ENCODE data around the gene FAM20A. TPM values are rescaled to one million over a fixed set of nuclear protein-coding genes. Genes with fewer than 3 reads are reported as not detected.

FAM20A gene
- total and polyA plus RNA-seq, 2 experiments from 2014 or later: 15.6 to 15.9 TPM

DNA sequence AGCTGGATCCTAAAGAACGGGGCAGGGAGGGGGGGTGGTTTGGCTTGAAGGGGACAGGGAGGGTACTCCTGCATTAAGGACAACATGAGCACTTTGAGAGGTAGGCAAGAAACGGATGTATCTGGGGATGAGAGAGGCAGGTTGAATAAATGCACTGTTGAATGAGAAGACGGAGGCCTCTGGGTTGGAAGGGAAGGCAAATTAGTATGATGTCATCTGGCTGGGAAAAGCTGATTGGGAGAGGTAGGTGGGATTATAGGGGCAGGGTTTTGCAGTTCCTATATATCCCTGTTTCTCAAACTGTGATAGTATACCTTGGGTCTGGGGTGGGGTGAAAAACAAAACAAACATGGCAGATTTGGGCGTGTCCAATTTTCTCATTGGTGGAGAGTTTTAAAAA, 44.6 kb downstream of the FAM20A start:
- Histone ChIP-seq H3K27me3 (no peaks in the 10 kb centered on the region), H3K36me3 (peaks cover 3% of the 10 kb centered on the region), H3K4me3 (no peak overlapping the region), H3K27ac (no peak overlapping the region), H3K9me3 (ENCODE audit: low read depth) (no peaks in the 10 kb centered on the region), H3K4me1 (ENCODE audit: low read depth) (no peaks in the 10 kb centered on the region)
- TF ChIP-seq, protein P1, sequence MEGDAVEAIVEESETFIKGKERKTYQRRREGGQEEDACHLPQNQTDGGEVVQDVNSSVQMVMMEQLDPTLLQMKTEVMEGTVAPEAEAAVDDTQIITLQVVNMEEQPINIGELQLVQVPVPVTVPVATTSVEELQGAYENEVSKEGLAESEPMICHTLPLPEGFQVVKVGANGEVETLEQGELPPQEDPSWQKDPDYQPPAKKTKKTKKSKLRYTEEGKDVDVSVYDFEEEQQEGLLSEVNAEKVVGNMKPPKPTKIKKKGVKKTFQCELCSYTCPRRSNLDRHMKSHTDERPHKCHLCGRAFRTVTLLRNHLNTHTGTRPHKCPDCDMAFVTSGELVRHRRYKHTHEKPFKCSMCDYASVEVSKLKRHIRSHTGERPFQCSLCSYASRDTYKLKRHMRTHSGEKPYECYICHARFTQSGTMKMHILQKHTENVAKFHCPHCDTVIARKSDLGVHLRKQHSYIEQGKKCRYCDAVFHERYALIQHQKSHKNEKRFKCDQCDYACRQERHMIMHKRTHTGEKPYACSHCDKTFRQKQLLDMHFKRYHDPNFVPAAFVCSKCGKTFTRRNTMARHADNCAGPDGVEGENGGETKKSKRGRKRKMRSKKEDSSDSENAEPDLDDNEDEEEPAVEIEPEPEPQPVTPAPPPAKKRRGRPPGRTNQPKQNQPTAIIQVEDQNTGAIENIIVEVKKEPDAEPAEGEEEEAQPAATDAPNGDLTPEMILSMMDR (IDR thresholded peaks at IDR 0.05; ENCODE audit: low read depth, low read length): no peak
- DNase-seq (ENCODE audit: low read depth in 1 of 2, low spot score in 1 of 2): no peak

- Histone ChIP-seq H3K9me3 (ENCODE audit: low read depth) (no peaks in the 10 kb centered on the region), H3K4me1 (ENCODE audit: low read depth) (peaks cover 3% of the 10 kb centered on the region), H3K36me3 (no peaks in the 10 kb centered on the region), H3K4me3 (no peak overlapping the region), H3K27me3 (no peaks in the 10 kb centered on the region), H3K27ac (no peak overlapping the region)
- TF ChIP-seq, protein P1 (IDR thresholded peaks at IDR 0.05; ENCODE audit: low read depth, low read length): no peak
- no peak for DNase-seq (ENCODE audit: low read depth in 1 of 2, low spot score in 1 of 2)
Measured at GRCh38 chr17:68544111-68544915, 56.9 kb downstream of the FAM20A start.

GRCh38 chr17:68542698-68543463, 58.3 kb downstream of the FAM20A start:
- Histone ChIP-seq H3K27ac (no peak overlapping the region), H3K4me1 (ENCODE audit: low read depth) (peaks cover 3% of the 10 kb centered on the region), H3K36me3 (peaks cover 4% of the 10 kb centered on the region), H3K9me3 (ENCODE audit: low read depth) (no peaks in the 10 kb centered on the region), H3K27me3 (no peaks in the 10 kb centered on the region), H3K4me3 (no peak overlapping the region)
- TF ChIP-seq, protein P1 (IDR thresholded peaks at IDR 0.05; ENCODE audit: low read depth, low read length): no peak
- DNase-seq (ENCODE audit: low read depth in 1 of 2, low spot score in 1 of 2): no peak

DNA sequence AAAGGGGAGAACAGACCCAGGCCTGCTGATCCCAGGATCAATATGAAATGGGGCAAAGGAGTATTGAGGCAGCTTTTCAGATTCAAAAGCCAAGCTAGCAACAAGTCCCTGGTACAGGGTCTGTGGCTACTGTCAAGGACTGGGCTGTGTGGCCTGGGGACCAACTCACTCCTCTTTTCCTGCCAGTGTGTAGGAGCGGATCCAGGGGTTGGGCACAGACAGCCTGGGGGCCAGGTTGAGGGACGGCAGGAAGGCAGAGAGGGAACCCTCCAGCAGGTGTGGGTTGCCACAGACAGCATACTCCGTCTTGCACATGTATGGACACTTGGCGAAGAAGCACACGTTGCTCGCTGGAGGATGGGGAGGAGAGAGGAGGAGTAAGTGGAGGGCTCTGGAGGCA, 59.4 kb downstream of the FAM20A start:
- Histone ChIP-seq H3K4me1 (ENCODE audit: low read depth) (peaks cover 3% of the 10 kb centered on the region), H3K9me3 (ENCODE audit: low read depth) (no peaks in the 10 kb centered on the region), H3K36me3 (peaks cover 6% of the 10 kb centered on the region), H3K27me3 (no peaks in the 10 kb centered on the region), H3K27ac (no peak overlapping the region), H3K4me3 (no peak overlapping the region)
- TF ChIP-seq, protein P1 (IDR thresholded peaks at IDR 0.05; ENCODE audit: low read depth, low read length): no peak
- DNase-seq (ENCODE audit: low read depth in 1 of 2, low spot score in 1 of 2): no peak

DNA sequence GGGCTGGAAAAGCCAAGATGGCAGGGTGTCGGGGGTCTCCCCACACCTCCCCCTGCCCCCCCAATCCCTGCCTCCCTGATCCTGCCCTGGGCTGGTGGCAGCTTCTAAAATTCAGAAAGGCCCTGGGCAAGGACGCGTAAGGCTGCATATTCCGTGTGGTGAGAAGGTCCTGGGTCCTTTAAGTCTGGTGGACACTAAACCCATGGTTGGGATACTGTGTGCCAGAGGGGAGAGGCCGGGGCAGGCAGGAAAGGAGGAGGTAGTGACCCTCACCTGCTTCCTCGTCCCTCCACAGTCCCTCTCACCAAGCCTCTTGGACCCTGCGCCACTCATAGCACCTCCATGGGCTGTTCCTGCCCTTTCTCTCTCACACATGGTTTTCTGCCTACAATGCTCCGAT, 60.2 kb downstream of the FAM20A start:
- Histone ChIP-seq H3K4me1 (ENCODE audit: low read depth) (peaks cover 3% of the 10 kb centered on the region), H3K9me3 (ENCODE audit: low read depth) (no peaks in the 10 kb centered on the region), H3K27ac (peak overlapping the region; percentile 77), H3K4me3 (no peak overlapping the region), H3K27me3 (no peaks in the 10 kb centered on the region), H3K36me3 (peaks cover 6% of the 10 kb centered on the region)
- no peak for DNase-seq (ENCODE audit: low read depth in 1 of 2, low spot score in 1 of 2)
- TF ChIP-seq, protein P1 (IDR thresholded peaks at IDR 0.05; ENCODE audit: low read depth, low read length): no peak
